Hematopoietic multipotent progenitor cell treated with erythropoietin and hydrocortisone succinate and interleukin-3 and kit ligand, for 8 days (in vitro differentiated cells): Measurements from ENCODE around the gene NIPAL4.
"Not testable (repeated sequence)": the region's sequence is repeated elsewhere in the genome, so short reads cannot be mapped to it uniquely, and the experiment has no call there.

Experiments used
- DNase-seq: peaks from one replicate; pipeline ENCODE4 v3.0.0-alpha.2; 2015

NIPAL4 gene

DNA sequence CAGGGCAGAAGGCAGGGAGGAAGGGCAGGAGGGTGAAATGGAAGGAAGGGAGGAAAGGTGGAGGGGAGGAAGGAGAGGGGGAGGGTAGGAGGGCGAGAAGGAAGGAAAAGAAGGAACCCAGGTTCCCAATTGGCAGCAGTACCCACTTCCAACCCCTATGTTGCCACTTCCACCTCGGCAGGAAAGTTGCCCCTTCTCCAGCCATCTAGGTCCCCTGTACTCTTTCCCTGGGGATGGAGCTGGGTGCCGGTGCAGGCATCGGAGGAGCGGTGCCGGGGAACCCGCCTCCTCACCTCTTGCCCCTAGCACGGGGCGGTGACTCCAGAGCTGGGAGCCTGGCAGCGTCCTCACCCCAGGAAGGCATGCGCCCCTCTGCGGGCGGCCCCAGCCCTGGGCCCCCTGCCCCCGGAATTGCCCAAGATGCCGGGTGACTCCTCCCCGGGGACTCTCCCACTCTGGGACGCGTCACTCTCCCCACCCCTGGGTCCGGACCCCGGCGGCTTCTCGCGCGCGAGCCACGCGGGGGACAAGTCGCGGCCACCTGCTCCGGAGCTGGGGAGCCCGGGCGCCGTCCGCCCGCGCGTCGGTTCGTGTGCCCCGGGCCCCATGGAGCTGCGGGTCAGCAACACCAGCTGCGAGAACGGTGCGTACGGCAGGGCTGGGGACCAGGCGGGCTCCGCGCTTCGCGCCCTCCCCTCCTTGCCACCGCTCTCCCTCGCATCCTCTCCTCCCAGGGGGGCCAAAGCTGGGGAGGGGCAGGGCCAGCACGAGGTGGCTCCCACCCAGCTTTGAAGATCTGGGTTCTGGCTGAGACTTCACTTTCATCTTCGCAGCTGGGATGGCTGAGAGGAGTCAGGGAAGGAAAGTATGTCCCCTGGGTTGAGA lies at the start of gene NIPAL4:
TSS of gene NIPAL4 (plus strand) at position 499 of the 885 bp plus-strand sequence. CDS start at position 607, 108 bp downstream.
- no peak for DNase-seq

DNA sequence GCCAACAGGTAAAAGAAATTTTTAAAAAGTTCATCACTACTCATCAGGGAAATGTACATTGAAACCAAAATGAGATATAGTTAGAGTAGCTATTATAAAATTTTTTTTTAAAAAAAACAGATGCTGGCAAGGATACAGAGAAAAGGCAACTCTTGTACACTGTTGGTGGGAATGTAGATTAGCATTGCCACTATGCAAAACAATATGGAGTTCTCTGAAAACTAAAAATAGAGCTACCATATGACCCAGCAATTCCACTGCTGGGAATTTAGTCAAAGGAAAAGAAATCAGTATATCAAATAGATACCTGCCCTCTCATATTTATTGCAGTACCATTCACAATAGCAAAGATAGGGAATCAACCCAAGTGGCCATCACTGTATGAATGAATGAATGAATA lies 44.2 kb upstream of the NIPAL4 start:
- no peak for DNase-seq

DNA sequence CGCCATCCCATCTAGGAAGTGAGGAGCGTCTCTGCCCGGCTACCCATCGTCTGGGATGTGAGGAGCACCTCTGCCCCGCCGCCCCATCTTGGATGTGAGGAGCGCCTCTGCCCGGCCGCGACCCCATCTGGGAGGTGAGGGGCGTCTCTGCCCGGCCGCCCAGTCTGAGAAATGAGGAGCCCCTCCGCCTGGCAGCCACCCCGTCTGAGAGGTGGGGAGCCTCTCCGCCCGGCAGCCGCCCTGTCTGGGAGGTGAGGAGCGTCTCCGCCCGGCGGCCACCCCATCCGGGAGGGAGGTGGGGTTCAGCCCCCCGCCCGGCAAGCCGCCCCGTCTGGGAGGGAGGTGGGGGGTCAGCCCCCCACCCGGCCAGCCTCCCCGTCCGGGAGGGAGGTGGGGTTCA lies 40.5 kb upstream of the NIPAL4 start:
- not testable (repeated sequence) for DNase-seq

DNA sequence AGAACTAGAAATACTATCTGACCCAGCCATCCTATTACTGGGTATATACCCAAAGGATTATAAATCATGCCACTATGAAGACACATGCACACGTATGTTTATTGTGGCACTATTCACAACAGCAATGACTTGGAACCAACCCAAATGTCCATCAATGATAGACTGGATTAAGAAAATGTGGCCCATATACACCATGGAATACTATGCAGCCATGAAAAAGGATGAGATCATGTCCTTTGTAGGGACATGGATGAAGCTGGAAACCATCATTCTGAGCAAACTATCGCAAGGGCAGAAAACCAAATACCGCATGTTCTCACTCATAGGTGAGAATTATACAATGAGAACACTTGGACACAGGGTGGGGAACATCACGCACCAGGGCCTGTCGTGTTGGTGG lies 30.1 kb upstream of the NIPAL4 start:
- DNase-seq = not testable (repeated sequence)

DNA sequence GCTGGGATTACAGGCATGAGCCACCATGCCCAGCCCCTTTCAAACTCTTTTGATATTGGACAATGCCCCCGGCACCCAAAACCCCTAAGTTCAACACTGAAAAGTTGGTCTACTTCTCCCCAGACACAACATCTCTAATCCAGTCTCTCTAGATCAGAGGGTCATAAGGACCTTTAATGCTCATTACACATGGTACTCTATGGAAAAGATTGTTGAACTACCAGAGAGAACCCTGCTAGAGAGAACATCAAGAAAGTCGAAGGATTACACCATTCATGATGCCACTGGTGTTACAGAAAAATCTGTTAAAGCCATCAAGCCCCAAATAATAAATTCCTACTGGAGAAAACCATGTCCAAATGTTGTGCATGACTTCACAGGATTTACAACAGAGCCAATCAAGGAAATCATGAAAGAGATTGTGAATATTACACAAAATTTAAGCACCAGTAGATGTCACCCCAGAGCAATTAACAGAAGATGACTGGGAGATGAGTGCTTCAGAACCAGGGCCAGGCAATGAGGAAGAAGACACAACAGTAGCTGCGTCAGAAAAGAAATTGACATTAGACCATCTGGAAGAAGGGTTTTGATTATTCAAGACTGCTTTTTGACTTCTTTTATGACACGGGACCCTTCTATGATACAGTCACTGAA lies 28.3 kb upstream of the NIPAL4 start:
- DNase-seq = peak; percentile 63

DNA sequence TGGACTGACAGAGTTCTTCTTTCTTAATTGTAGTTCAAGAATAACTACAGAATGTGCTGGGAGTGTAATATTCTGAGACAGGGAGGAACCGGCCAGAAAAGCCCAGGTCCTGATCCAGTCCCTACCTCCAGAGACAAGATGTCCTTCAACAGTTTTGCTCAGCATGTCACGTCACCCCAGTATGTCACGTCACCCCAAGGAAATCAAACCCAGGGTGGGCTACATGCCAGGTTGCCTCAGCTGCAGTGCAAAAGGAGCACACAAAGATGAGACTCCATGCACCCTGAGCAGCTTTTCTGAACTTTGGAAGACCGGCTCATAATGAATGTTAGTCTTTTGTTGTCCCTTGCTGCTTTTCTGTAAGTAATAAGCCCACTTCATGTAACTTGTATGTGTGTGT lies 25.9 kb upstream of the NIPAL4 start:
- no peak for DNase-seq

DNA sequence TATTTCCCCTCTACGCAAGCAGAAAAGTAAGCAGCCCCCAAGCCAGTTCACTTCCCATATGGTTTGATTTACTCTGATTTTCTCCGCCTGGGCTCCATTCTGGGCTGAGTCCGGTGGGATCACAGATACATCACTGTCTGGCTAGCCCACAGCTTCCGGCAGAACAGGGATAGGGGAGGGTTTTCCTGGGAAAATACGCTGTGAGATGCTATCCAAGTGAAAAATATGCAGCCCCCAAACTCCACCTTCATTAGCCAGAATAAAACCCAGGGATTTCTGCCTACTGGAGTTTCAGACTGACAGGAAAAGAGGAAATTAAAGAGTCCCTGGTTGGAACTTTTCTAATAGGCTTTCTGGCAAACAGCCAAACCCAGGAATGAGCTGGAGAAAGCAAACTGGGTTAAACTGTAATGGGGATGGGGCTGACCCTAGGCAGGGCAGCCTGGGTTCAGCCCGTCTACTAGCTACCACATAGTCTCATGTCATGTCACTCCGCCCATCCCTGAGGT lies 16.9 kb upstream of the NIPAL4 start:
- no peak for DNase-seq

DNA sequence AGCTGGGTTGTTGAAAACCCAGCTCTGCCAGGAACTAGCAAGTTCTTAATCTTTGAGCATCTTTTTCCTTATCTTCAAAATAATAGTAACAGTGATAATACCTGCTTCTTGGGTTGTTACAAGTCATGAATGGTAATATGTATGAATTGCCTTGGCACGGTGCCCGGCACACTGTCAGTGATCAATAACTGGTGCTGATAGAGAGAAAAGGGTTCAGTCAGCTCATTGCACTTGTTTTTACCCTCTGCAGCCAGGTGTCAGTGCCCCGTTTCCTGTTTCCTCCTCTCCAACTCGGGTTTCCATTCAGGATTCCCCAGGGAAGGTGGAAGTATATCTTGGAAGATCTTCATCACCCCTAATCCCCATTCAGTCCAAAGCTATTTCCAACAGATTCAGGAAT lies 15.8 kb upstream of the NIPAL4 start:
- DNase-seq = no peak

DNA sequence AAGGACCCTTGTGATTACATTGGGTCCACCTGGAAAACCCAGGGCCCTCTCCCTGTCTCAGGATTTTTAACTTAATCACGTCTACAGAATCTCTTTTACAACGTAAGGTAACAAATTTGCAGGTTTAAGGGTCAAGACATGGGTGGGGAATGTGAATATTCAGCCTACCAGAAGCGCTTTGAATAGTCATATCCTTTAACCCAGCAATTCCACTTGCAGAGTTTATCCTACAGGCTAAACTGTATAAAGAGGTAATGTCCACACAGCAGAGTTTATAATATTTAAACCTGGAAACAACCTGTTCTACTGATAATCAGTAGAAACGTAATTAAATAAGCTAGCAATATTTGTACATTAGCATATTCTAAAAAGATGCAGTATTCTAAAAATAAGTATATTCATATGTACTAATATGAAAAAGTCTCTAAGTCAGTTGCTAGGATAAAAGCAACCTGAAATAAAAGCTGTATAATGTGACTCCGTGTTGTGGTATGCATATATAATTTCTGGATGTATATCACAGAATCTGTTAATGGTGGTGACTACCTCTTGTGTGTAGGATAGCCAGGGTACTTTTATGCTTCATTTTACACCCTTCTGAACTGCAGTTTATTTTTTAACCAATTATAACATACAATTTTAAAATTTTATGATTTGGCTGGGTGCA lies 14.1 kb upstream of the NIPAL4 start:
- no peak for DNase-seq

DNA sequence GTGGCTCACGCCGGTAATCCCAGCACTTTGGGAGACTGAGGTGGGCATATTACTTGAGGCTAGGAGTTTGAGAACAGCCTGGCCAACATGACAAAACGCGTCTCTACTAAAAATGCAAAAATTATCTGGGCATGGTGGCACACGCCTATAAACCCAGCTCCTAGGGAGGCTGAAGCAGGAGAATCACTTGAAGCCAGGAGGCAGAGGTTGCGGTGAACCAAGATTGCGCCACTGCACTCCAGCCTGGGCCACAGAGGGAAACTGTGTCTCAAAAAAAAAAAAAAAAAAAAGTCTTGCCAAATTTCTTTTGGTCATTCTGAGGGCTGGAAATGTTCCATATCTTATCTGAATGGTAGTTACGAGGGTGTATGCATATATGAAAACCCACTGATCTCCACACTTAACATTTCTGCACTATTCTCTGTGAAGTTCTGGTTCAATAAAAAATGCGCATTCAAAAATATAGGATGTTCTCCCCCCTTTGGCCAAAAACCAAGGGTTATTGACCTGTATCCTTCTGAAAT lies 13.5 kb upstream of the NIPAL4 start:
- peak; percentile 13 for DNase-seq

DNA sequence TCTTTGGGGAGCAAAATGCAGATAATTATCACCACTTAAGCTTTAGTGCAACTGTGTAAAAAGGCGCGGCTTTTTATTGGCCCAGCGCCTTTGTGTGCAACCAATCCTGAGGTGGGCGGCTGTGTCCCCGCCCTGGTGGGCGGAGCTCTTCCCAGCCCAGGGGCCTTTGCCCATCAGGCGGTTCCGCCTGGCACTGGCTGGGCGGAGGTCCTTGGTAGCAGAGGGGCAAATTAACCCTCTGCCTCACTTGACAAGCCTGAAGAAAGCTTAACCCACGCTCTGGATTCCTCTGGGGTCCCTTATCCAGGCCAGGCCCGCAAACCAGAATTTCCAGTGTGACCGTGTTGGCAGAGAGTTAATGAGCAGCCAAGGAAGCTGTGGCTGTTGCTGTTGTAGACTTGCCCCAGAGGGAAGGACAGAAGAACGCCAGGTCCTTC lies 12.8 kb upstream of the NIPAL4 start:
- peak; percentile 24 for DNase-seq

DNA sequence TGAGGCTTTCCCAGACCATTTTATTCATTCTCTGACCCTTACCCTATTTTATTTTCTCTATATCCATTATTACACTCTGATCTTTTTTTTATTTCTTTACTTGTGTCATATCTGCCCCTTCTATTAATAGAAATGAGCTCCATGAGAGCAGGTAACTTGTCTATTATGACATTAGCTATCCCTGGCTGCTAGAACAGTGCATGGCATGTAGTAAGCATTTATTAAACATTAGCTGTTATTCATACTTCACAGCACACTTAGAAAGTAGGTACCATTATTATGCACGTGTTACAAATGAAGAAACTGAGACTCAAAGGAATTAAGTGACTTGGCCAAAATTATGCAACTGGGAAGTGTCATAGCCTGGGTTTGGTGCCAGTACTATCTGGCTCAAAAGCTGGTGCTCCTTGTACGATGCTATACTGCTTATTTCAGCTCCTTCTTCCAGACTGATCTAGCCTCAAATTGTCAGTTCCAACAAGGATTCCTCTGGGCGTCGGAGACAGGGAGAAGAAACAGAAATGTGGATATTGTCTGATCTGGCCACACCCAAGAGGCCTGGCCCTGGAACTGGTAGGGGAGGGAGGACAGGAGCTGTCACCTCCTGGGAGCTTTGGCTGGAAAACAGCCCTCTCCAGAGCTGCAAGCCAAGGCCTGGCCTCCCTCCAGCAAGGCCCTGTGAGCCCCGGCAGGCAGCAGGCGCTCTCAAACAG lies 10.8 kb upstream of the NIPAL4 start:
- no peak for DNase-seq

DNA sequence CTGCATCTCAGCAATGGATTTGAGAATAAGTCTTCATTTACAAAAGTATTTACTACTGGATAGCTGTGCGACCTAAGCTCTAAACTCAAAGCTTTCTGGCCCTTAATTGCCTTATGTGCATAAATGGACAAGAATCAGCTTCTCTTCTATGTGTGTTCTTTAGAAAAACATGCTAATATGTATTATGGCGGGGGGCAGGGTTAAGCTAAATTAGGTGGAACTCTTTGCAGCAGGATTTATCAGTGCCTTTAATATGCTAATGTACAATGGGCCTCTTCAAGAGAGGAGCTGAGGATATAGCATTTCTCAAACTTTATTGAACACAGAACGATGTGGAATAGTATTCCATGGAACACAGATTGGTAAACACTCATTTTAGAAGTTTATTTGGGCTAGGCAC lies 10.0 kb upstream of the NIPAL4 start:
- DNase-seq = no peak

DNA sequence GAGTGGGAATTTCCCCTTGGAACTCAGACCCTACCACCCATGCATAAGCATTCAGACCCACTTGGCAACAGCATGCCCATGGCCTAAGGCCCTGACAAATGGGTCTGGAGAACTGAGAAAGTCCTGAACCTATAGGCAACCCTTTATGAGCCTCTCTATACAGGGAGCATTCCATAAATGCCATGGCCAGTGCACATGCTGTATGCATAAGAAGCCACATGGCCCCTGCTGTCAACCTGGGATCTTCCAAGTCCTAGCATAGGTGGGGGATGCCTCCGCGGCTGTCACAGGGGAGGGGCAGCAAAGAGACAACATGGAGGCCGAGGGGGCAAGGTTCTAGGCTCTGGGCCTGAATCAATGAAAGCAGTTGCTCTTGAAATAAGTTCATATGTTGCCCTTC lies 8.2 kb upstream of the NIPAL4 start:
- DNase-seq = no peak

DNA sequence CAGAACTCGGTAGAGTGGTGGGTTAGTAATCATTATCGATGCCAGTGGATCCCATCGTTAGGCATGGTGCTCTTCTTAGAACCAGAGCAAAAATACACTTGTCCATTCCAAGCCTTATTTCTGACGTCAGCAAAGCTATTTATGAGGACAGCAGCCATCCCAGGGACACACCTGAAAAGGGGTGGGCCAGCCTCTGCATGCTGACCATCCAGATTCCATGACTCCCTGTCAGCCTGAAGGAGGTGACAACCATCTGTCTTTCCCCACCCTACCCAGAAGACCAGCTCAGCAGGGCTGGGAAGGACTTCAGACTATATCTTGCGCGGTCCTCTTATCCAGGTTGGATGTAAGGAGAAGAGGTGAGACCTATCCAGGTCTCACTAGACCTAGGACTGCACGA lies 5.7 kb upstream of the NIPAL4 start:
- no peak for DNase-seq

DNA sequence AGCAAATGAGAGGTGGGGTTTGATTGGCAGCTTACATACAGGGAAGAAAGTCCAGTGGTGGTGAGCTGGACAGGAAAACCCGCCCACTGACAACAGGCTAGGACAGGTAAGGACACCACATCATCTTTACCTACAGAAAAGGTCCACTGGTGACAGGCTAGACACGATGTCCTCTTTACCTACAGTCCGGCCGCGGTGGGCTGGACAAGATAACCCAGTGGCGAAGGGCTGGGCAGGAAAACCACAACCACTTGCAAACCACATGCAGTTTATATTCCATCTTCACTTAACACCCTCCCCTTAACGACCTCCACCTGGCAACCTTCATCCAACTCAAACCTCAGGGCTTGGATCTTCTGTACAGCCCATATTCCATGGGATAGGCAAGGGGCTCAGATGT lies 5.0 kb upstream of the NIPAL4 start:
- DNase-seq = no peak

DNA sequence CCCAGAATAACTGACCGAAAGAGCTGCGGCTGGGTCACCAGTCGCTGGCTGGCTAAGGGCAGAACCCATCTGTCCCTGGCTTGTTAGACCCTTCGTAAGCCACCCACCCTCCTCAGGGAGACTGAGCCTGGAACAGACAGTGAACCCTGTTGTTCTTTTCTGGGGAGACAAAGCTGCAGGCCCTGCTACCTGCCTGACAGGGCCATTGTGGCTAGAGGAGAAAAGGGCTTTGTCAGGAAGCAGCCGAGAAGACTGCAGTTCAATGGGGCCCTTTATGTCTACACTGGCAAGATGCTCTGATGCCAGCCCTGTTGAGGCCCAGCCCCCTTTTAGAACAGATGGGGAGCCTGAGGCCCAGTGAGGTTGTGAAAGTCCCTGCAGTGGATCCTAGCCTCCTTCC lies 3.7 kb upstream of the NIPAL4 start:
- no peak for DNase-seq

DNA sequence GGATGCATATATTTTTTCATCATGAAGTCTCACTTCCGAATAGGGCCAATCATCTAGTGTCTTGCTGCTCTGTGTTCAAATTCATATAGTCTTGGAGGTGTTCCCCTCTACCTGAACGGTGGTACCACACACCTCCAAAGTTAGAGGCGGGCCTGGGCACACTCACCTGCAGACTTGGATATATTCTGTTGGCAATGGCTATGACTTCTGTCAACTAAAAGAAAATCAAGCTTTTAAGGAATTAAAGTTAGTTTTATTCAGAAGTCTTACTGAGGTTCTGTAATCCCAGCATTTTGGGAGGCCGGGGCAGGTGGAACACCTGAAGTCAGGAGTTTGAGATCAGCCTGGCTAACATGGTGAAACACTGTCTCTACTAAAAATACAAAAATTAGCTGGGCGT lies 2.6 kb upstream of the NIPAL4 start:
- DNase-seq = no peak

DNA sequence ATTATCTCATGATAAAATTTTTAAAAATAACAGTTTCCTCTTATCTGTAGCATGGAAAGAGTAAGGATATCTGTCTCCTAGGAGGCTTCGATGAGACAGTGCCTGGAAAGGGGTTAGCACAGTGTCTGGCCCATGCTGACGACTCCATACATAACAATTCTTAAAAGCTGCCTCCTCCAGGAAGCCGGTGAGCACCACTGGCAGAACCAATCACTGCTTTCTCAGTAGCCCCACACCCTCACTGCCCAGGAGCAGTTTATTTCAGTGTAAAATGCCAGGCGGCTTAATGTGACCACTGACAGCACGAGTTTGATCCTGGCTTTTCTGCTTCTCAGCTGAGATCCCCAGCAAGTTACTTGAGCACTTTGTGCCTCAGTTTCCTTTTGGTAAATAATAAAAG lies 1.2 kb upstream of the NIPAL4 start:
- DNase-seq = no peak

DNA sequence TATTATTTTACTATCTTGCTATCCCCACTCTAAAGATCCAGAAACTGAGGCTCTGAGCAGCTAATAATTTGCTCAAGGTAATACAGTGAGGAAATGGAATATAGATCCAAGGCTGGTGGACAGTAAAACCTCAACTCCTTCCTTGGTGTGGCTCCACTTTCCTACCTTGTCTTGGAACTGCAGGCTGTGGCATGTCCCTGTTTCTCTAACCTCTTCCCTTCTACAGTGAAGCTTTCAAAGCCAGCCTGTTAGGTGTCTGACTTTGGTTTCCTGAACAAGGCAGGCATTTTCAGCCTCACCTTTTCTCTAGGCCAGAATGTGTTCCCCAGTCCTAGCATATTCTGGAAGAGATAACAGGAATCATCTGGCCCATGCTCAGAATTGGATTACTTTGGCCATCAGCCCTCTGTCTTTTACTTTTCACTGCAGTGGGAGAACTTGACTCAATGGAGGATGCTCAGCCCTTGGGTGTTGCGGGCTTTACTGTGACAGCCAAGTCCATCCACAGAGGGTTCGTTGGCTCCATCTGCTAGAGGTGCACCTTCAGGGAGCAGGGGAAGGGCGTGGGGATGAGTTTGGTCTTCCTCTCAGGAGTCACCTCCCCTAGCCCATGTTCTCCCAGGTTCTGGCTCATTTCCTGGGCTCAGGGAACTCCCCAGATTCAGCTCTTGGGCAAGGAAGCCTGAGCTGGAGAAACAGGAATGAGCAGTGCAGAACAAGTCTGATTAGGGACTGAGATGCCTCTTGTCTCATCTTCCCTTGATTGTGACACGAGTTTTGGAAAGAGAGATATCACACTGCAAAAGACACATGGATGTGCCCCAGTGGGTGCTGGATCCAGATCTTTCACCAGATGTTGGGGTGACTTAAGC lies 1.1 kb downstream of the NIPAL4 start:
- no peak for DNase-seq

DNA sequence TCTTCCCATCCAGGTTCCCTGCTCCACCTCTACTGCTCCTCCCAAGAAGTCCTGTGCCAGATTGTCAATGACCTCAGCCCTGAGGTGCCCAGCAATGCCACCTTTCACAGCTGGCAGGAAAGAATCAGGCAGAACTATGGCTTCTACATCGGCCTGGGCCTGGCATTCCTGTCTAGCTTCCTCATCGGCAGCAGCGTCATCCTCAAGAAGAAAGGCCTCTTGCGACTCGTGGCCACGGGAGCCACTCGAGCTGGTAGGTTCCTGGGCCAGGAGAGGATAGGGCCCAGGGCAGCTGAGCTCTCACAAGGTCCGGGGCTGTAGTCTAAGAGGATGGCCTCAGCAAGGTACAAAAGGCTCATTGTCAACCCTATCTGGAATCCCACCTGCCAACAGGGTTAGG lies 3.1 kb downstream of the NIPAL4 start:
- DNase-seq = no peak
